NCI-H82 treated with DMSO at 0.1 percent for 48 hours (cell line): ENCODE data around the gene CHRNA1.

Experiments
- DNase-seq: peaks from one replicate; lab custom pipeline; 2025; ENCODE audit not compliant: unreplicated experiment; lab: John Stamatoyannopoulos, UW

Gene CHRNA1

DNA sequence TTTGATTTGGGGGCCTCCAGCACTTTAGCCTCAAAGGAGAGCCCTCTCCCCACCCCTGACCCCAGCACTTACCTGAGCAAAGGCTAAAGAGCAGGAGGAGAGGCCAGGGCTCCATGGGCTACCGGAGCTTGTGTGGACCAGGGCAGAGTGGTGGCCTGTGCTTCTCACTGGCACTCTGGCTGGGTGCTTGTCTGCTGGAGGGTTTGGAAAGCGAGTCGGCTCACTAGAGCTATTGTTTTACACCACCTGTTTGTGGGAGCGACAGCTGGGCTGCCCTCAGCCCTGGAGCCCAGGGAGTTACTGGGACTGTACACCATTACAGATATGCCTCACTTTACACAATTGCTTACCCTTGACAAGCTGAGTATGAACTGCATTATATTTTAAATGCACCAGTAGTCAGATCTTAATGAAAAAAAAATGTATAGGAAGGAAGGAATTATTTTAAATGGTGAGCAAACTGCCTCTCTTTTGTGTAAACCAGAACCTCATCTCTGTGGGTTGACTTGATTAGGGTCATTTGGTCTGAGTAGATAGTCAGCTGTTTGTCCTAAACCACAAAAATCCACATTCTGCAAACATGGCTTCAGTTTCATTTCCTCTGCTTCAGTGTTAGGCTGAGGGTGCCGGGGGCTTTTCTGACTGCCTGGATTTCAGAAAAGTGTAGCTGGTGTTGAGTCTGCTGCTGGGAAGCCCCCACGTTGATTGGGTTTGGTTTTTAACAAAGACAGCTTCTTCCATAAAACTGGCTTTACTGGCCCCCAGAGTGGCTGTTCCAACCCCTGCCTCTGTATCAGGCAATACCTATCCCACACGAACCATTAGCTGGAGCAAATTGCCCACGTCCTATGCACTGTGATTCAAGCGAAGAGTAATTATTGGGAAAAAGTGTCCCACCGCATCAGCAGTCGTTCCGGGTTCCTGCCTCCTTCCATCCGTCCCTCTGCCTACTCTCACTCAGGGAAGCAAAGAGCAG lies at the start of gene CHRNA1:
Gene CHRNA1 (minus strand): TSS at position 193 of the 976 bp plus-strand sequence. CDS start 78 bp downstream, at position 115.
- peak; percentile 66 for DNase-seq

DNA sequence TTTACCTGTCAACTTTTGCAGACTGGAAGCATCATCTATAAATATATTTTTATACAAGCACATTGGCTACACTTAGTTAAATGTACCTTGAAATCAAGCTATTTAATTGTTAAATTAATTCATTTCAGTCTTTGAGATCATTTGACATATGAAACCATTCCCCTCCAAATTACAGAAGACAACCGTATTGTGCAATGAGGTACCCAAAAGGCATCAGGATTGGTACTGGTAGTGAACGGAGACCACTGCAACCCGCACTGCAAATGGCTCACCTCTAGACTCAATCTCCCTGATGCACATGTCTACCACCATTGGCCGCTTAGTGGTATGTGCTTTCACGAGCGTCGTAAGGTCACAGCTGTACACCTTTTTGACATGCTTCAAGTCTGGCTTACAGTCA lies 47.8 kb upstream of the CHRNA1 start:
- no peak for DNase-seq

DNA sequence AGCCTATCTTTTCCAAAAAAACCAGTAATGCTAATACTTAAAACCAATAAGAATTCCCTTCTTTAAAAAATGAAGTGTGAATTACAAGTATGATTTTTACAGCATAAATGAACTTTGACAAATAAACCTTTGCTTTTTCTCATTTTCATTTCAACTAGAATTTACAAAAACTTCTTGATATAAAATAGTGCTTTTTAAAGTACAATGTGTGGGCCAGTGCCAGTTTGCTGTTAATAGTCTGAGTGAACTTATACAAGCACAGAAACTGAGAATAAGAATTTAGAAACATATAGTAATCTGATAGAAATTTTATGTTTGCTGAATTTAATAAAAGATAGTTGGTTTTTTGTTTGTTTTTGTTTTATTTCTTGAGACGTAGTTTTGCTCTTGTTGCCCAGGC lies 43.7 kb upstream of the CHRNA1 start:
- no peak for DNase-seq

DNA sequence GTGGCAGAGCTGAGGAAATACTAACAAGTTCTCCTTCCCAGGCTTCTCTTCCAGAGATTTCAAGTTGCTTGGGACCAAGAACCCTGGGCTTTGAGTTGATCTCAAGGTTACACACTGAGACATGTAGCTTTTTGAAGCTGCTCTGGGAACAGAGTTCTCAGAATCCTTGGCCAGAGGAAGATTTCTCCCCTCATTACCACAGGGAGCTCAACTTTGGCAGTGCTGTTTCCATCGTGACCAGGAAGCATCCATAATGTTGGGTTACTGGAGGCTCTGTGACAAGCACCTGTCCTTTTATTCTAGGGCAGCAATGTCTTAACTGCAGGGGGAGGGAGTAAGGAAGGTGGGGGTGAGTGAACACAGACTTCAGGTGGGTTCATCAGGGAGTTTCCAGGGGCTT lies 41.5 kb upstream of the CHRNA1 start:
- DNase-seq, result no peak

DNA sequence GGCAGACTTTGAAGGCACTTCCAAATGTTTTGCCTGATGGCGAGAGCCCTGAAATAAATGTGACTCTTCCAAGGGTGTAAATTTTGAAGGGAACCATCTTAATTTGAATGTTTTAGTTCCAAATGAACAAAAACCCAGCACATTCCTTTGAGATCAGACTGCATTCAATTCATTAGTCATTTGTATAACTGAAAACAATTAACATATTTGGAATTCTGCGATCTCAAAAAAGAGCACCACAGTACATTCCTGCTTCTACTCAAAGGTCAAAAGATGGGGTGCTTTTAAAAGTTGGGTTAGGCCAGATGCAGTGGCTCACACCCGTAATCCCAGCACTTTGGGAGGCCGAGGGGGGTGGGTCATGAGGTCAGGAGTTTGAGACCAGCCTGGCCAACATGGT lies 38.2 kb upstream of the CHRNA1 start:
- no peak for DNase-seq

DNA sequence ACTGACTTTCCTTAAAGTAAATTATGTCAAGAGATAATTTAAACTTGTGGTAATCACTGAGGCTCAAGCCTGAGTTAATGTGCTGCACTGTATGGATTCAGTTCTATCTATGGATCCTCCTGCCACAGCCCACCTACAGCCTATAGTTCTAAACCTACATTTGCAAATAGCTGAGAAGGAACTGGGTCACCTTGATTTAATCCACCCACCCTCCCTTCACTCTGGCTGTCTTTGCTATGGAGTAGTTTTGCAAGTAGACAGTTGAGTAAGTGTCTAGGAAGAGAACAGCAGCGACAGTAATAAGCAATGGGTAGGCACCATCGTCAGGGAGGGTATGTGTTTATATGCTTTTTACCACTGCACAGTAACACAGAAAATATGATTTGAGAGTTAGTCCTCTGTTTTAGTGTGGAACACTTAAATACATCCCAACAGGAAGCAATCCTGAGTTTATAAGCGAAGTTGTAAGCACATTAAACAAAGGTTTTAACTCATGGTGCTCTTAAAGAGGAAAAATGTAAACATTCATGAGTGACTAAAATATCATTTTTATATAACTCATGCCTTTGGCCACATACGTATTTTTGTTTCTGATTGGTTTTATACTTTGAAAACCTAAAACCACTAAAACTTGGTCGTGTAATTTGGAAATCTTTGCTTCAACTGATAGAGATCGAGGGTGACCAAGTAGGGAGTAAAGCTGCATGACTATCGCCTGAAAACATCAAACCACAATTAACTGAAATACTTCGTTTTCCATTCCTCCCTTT lies 36.3 kb upstream of the CHRNA1 start:
- no peak for DNase-seq

DNA sequence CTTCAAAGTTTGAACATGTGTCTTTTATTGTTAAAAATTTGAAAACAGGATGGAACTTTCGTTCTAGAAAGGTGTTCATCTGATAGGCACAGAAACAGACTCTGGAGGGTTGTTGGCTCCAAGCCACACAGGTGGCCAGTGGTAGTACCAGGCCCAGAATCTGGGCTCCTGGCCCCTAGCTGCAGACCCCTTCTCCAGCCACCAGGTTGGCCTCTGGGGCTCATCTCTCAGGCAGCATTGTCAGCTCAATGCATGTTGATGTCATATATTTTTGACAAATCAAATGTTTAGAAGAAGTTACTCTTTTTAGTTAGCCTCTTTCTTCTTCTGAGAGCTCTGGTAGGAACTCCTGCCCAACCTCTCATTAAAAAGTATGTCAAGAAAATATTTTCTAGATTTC lies 34.5 kb upstream of the CHRNA1 start:
- no peak for DNase-seq

DNA sequence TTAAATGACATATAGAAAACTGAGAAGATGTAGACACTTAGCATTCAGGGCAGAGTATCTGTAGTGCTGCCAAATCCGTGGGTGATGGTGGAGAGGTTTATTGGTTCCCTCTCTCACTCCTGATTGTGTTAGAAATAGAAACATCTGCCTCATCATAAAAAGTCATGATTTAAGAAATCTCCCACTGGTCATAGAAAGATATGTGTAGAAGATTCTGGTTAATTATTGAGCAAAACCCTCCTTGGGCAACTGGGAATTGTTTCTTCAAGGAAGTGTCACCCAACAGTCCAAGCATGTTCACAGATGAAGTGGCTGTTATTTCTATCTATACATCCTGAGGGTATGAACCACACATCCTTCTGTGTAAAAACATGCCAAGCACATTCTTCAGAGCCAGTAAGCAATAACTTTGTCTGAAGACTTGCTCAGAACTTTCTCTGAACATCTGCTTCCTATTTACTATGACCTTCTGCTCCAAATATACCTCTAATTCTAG lies 33.6 kb upstream of the CHRNA1 start:
- DNase-seq, result no peak

DNA sequence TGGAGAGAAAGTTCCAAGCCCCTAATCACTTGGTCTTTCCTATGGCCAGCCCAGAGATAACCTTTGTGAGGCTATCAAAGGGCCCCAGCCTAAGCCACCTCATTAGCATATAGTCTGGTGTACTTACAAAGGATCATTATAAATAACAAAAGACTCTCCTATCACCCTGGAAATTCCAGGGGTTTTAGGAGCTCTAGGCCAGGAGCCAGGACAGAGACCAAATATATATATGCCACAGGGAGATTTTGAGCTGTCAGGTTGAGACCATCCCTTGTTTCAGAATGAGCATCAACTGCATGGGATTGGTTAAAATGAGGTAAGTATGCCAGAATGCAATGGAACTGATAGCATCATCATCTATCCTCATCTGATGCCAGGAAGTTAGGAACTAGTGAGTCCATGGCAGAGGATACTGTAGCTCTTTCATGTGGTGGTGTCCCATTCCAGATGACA lies 32.1 kb upstream of the CHRNA1 start:
- DNase-seq, result no peak

DNA sequence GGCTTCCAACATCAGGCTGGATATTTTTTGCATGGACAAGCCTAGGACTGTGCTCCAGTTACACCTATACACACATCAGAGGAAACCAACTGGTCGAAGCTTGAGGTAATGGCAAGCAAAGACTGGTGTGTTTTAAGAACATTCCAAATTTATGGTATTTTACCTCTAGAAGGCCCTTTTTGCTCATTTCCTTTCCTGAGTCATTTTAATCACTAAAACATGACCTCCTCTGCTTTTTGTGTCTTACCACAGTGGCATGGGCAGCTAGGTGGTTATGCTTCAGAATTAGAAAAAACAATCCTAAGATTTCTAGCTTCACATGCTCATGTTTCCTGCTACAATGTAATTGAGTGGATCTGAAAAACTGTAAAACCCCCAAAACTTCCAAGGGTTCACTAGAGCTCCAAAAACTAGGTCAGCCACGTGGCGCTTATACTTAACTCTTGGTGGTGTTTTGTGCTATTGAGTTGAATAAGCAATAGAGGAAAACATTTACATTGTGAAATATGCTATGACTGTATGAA lies 30.6 kb upstream of the CHRNA1 start:
- DNase-seq, result no peak

DNA sequence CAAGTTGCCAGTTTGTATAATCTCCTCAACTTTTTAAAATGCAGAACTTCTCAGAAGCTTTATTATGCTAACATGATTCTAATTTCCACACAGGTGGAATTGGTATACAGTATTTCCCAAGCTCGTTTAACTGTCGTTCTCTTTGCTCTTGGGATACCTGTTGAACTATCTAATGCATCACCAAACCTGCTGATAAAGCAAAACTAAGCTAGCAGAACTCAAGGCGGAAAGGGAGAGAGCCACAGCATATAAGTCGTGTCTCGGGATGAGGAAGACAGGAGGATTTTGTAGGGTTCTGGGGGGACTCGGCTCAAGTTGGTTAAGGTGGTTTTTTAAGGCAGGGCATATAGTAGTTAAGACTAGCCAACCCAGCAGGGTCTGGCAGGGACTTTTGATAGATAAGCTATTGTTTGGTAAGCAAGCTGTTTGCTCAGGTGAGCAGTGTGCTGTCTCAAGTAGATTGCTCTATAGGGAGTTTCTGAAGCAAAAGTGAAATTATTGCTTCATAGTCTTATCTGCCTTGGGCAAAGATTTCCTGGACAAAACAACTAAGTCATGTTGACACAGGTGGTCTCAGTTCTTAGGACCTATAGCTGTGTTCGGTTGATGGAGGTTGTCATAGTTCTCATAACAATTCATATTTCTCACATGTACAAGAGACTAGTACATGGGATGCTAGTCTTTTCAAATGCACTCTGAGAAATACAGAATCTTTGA lies 28.2 kb upstream of the CHRNA1 start:
- DNase-seq, result no peak

DNA sequence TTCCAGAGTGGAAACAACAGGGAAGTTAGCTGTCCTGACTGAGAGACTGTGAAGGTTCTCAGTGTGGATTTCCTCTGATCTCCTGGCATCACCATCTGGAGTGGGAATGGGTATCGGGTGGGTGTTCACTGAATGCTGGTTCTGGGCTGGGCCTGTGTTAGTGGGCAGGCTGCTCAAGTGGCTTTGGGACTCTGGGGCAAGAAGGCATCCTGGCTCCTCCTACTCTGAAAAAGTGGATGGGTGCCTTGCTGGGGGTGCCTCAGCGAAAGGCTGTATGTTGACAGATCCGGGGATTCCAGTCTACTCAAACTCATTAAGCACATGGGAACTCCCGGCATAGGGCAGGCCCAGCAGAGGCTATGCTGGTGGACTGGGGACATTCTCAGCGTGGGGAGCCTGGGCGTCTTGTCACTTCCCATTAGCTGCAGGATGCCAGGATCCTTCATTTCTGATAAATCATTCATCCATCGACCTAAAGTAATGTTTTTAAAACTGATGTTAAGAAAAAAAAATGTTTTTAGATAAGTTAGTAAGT lies 27.5 kb upstream of the CHRNA1 start:
- no peak for DNase-seq

DNA sequence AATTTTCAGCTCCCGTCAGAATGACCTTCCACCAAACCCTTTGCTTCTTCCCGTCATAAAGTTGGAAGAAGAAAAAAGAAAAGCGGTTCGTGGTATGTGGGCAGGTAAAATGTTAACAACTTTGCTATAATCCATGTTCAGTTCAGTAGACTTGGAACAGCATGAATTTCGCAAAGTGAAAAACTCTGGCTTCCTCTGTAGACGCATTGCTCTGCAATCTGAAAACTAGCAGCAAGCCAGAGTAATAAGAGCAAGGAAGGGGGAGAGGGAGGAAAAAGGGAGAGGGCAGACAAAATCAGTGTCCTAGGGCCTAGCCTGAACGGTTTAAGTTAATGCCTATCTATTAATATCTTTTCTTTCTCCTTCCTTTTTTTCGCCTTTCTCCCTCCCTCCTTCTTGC lies 26.7 kb upstream of the CHRNA1 start:
- no peak for DNase-seq

DNA sequence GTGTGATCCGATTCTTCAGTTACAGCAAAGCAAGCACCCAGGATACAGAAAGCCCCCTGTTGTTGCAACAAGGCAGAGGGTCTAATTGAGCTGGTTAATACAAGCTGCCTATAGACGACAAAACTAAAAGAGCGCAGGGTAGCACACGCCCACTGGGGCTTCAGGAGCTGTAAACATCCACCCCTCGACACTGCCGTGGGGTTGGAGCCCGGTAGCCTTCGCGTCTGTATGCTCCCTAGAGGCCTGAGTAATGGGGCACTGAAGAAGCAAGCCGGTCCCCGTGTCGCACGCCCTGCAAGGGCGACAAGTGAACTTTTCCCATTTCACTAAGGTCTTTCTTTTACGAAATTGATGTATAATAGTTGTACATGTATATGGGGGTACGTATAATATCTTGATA lies 24.7 kb upstream of the CHRNA1 start:
- DNase-seq, result no peak

DNA sequence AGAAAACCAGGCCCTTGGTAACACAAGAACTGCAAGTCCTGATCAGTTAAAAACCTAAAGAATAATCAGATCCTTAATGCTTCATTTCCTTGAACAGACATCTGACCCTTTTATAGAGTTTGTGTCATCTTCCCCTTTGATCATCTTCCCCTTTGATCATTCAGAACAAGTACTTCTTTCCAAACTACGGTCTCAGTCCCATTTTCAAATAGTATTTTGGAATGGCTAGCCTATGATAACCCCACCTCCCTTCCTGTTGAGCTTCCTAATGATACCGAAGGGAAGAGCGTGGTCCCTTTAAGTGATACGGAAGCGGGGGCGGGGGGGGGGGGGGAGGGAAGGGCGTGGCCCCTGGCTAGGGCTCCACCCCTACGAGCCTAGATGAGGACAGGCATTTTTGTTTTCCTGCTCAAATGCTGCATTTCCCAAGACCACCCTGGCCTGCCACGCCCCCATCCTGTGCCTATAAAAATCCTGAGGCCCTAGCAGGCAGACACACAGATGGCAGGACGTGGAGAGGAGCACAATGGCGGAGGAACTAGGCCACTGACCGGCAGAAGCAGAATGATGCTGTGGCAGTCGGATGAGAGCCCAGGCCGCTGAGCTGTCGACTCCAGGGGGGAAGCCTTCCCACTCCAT lies 24.1 kb upstream of the CHRNA1 start:
- DNase-seq, result no peak

DNA sequence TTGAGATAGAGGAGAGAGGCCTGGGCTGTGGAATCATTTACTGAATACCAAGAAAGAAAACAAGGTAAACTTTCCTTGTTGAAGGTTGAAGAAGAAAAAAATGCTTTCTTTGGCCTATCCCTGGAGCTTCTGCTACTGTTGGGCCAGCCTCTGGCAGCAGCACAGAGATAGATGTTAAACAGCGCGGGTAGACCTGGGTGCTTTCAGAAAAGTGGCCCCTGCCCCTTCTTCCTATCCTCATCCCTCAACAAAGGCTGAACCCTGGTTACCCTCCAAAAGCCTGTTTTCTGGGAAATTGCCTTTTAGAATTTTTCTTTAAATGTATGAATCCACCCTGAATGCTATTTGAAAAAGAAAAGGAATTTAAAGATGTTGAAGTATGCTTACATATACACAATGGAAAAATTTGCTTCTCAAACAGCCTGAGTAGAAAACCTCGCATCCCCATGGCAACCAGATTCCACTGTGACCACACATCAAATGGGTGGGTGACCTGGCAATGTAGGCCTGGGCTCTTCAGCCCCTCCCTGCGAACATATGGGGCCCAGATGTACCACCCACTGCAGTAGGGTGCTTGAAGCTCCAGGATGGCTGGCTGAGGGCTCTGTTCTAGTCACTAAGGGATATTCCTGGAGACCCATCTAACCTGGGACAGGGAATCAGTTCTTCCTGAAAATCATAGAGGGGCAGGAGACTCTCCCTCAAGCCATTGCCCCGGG lies 23.4 kb upstream of the CHRNA1 start:
- DNase-seq, result no peak

DNA sequence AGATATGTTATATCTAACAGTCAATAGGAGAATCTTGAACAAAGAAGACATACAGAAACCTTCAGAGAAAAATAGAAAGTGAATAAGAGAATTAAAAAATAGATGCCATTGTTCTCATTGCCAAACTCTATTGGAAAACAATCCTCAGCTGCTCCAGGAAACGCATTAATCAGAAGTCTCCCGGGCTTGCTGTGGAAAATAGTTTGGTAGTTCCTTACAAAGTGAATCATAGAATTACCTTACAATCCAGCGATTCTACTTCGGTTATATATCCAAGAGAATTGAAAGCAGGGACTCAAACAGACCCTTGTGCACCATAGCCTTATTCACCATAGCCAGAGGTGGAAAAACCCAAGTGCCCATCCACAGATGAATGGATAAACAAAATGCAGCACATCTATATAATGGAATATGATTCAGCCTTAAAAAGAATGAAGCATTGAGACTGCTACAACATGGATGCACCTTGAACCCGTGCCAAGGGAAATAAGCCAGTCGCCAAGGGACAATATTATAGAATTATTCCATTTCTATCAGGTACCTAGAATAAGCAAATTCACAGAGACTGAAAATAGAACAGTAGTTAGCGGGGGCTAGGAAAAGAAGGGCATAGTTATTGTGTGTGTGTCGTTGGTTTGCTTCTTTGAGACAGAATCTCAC lies 21.9 kb upstream of the CHRNA1 start:
- DNase-seq, result no peak

DNA sequence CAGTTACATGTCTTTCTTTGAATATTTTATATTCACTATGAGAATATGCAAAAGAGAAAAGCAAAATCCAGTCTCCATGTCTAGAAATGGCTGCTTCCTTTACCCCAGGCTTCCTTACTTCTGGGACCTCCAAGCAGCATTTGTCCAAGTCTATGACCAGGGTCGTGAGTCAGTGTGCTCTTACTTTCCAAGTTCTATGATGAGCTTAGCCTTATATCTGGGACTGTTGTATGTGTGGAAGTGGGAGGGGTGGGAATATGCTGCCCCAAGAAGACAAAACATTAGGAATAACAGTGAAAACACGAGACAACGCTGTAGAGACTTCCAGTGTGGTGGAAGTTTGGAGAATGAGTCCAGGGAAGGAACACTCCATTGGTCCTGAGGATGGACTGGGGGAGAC lies 21.2 kb upstream of the CHRNA1 start:
- DNase-seq, result no peak

DNA sequence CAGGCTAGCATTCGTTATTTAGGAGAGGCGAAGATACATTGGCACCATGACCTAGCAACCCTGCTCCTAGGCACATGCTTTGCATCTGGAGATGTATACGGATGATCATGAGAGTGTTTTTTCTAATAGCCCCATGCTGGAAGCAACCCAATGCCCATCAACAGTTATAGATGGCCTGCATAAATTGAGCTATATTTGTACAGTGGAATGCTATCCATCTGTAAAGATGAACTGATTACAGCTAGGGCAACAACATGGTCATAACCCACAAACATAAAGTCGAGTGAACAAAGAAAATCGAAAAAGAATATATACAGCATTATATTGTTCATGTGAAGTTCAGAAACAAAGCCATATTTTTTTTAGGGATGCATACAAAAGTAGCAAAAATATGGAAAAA lies 20.6 kb upstream of the CHRNA1 start:
- DNase-seq, result no peak
